NCI-H345 treated with DMSO at 0.1 percent for 48 hours (cell line): Measurements from ENCODE around the gene TSSK6.

Experiments
- DNase-seq: peaks from one replicate; lab custom pipeline; 2025; ENCODE audit not compliant: unreplicated experiment; lab: John Stamatoyannopoulos, UW

Gene TSSK6

DNA sequence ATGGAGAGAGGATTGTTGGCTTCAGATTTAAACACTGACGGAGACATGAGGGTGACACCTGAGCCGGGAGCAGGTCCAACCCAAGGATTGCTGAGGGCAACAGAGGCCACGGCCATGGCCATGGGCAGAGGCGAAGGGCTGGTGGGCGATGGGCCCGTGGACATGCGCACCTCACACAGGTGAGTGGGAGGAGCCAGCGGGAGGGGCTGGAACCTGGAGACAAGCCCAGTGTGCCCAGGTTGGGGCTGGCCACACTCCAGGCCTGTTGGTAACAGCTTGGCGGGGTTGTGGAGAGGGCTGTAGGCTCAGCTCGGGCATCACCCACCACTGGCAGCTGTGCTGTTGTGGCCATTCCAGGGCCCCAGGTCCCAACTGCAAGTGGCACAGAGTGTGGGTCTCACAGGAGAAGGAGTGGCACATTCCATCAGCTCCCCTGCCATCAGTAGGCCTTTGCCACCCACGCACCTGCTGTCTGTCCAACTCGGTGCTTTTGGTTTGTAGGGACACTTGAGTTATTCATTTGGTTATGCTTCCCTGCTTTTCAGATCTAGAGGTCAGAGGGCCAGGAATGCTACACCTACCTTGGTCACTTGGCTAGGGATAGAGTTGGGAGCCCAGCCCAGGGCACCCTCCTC, 49.8 kb downstream of the TSSK6 start:
- DNase-seq, result no peak

GRCh38 chr19:19464339-19465098, 50.8 kb downstream of the TSSK6 start:
- DNase-seq, result no peak
